Lung (tissue), 12 donors: Measurements from ENCODE around the gene FBLN1. TPM values are rescaled to one million over a fixed set of nuclear protein-coding genes. Genes with fewer than 3 reads are reported as not detected.

Experiments
- ATAC-seq: fragments of 200-7000 bp; cut with Tn5 transposase; one replicate; pipeline ENCODE4 v1.9.1; 2020; ENCODE audit warnings: moderate number of reproducible peaks; ENCODE audit not compliant: insufficient read depth, low FRiP score
- DNase-seq, 3 donors: peaks; one replicate each; pipeline ENCODE4 v3.0.0-alpha.2; 2013 to 2017
- H3K27ac ChIP-seq, 2 donors: one replicate each; pipeline ENCODE4 v1.5.1; 2013; ENCODE audit warnings: mild to moderate bottlenecking in 2 of 2, moderate library complexity in 2 of 2, control low read depth in 1 of 2, inconsistent platforms in 1 of 2, low read depth in 1 of 2, low read length in 1 of 2
- H3K27me3 ChIP-seq, 3 donors: one replicate each; pipeline ENCODE4 v1.5.1; 2013; ENCODE audit warnings: low read length in 2 of 3; ENCODE audit not compliant: control insufficient read depth in 3 of 3, insufficient read depth in 3 of 3
- H3K36me3 ChIP-seq, 4 donors: one replicate each; pipeline ENCODE4 v1.5.1; 2013; ENCODE audit warnings: low read length in 4 of 4, mild to moderate bottlenecking in 1 of 4, moderate library complexity in 1 of 4; ENCODE audit not compliant: control insufficient read depth in 4 of 4, insufficient read depth in 4 of 4
- H3K4me1 ChIP-seq, 5 donors: one replicate each; pipeline ENCODE4 v1.5.1; 2013; ENCODE audit warnings: low read length in 5 of 5, mild to moderate bottlenecking in 2 of 5, moderate library complexity in 1 of 5; ENCODE audit not compliant: control insufficient read depth in 5 of 5, insufficient read depth in 5 of 5
- H3K4me3 ChIP-seq: one replicate; pipeline ENCODE4 v1.5.1; 2013; ENCODE audit warnings: mild to moderate bottlenecking, control low read depth, moderate library complexity
- H3K9ac ChIP-seq, 2 donors: one replicate each; pipeline ENCODE4 v1.5.1; 2013; ENCODE audit warnings: low read length in 2 of 2, control low read depth in 1 of 2; ENCODE audit not compliant: insufficient read depth in 1 of 2
- H3K9me3 ChIP-seq, 4 donors: one replicate each; pipeline ENCODE4 v1.5.1; 2013; ENCODE audit warnings: low read length in 3 of 4, mild to moderate bottlenecking in 1 of 4, moderate library complexity in 1 of 4; ENCODE audit not compliant: control insufficient read depth in 4 of 4, insufficient read depth in 3 of 4
- WGBS, 2 donors: extraction: QIAGEN DNeasy Blood & Tissue Kit; methylation state at CpG; one replicate each; pipeline ENCODE4 v1.1.7; 2013; 5-methylcytosine and 5-hydroxymethylcytosine counted together
- polyA plus RNA-seq, 2 donors: library from polyadenylated mRNA; stranded (reverse); fragments of 200-250 nt; gene quantifications; one replicate each; pipeline ENCODE4 v1.2.1, GENCODE V29; 2013
- total RNA-seq, 2 donors: library from RNA; depleted of rRNA in 1 of 2; stranded (reverse); fragments of >200 nt in 1 of 2; gene quantifications; one replicate each; pipeline ENCODE4 v1.2.1, GENCODE V29; 2014 to 2021
- TF ChIP-seq, protein P1 (sequence below): IDR thresholded peaks from 2 replicates; pipeline ENCODE4 v1.5.1; 2012; ENCODE audit warnings: mild to moderate bottlenecking; ENCODE audit errors: control extremely low read depth, extremely low read depth
- donor health status: control.
- donor health status: control.
- donor health status: Bipolar disorder and iron deficiency.
- donor health status: healthy.
- donor health status: DM: yes; HTN: yes; CAD: no.

Gene FBLN1
- total and polyA plus RNA-seq, 4 donors, result 82.7 to 357 (median 233) TPM

DNA sequence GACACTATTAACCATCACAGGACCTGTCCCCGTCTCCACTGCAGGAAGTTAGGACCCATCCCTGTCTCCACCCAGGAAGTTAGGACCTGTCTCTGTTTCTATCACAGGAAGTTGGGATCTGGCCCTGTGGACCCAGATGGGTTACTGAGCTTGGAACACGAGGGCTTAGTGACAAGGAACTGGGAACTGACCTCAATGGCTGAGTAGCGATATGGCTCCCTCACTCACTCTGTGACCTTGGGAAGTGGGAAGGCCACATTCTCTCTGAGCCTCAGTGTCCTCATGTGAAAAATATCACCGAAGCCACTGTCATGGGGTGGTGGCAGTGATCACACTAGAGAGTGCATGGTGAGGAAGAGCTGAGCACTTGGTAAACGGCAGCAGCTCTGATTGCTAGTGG is 59.4 kb downstream of the FBLN1 start:
- no peak for DNase-seq
- 86 to 93% methylated on average over 5 of the region's 5 CpGs for WGBS, 2 donors
- no peak overlapping the region for H3K4me3 ChIP-seq
- peaks cover 0 to 6% (median 4%) of the 10 kb centered on the region in 4 donors for H3K9me3 ChIP-seq
- no peaks in the 10 kb centered on the region for H3K27me3 ChIP-seq
- H3K9ac ChIP-seq, result no peak overlapping the region
- peaks cover 0 to 77% (median 34%) of the 10 kb centered on the region in 4 donors for H3K36me3 ChIP-seq
- ATAC-seq, result no peak
- TF ChIP-seq, protein P1, sequence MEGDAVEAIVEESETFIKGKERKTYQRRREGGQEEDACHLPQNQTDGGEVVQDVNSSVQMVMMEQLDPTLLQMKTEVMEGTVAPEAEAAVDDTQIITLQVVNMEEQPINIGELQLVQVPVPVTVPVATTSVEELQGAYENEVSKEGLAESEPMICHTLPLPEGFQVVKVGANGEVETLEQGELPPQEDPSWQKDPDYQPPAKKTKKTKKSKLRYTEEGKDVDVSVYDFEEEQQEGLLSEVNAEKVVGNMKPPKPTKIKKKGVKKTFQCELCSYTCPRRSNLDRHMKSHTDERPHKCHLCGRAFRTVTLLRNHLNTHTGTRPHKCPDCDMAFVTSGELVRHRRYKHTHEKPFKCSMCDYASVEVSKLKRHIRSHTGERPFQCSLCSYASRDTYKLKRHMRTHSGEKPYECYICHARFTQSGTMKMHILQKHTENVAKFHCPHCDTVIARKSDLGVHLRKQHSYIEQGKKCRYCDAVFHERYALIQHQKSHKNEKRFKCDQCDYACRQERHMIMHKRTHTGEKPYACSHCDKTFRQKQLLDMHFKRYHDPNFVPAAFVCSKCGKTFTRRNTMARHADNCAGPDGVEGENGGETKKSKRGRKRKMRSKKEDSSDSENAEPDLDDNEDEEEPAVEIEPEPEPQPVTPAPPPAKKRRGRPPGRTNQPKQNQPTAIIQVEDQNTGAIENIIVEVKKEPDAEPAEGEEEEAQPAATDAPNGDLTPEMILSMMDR, result no peak
- H3K27ac ChIP-seq, result no peak overlapping the region
- no peaks in the 10 kb centered on the region for H3K4me1 ChIP-seq

DNA sequence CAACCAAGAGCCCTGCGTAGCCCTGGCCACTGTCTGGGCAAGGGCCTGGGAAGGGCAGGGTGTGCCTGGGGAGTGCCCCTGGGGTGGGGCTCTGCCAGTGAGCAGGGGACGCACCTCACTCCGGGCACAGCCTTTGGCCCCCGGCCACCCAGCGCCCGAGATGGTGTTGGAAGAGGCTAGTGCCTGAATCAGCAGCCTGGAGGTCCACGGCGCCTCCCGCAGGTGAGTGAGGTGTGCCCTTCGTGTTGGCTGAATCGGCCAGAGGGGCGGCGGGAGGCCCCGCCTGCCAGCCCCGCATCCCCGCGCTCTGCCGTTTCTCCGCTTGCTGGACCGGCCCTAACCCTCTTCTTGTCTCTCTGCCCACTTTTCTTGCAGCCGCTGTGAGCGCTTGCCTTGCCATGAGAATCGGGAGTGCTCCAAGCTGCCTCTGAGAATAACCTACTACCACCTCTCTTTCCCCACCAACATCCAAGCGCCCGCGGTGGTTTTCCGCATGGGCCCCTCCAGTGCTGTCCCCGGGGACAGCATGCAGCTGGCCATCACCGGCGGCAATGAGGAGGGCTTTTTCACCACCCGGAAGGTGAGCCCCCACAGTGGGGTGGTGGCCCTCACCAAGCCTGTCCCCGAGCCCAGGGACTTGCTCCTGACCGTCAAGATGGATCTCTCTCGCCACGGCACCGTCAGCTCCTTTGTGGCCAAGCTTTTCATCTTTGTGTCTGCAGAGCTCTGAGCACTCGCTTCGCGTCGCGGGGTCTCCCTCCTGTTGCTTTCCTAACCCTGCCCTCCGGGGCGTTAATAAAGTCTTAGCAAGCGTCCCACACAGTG is 60.1 kb downstream of the FBLN1 start:
- H3K36me3 ChIP-seq, result peaks cover 0 to 73% (median 35%) of the 10 kb centered on the region in 4 donors
- H3K27ac ChIP-seq, result no peak overlapping the region
- no peak for DNase-seq
- no peak overlapping the region for H3K9ac ChIP-seq
- TF ChIP-seq, protein P1, result no peak
- no peak overlapping the region for H3K4me3 ChIP-seq
- 96% methylated on average over 41 to 44 of the region's 44 CpGs for WGBS, 2 donors
- H3K27me3 ChIP-seq, result no peaks in the 10 kb centered on the region
- H3K4me1 ChIP-seq, result no peaks in the 10 kb centered on the region
- peaks cover 0 to 6% (median 4%) of the 10 kb centered on the region in 4 donors for H3K9me3 ChIP-seq
- ATAC-seq, result no peak

DNA sequence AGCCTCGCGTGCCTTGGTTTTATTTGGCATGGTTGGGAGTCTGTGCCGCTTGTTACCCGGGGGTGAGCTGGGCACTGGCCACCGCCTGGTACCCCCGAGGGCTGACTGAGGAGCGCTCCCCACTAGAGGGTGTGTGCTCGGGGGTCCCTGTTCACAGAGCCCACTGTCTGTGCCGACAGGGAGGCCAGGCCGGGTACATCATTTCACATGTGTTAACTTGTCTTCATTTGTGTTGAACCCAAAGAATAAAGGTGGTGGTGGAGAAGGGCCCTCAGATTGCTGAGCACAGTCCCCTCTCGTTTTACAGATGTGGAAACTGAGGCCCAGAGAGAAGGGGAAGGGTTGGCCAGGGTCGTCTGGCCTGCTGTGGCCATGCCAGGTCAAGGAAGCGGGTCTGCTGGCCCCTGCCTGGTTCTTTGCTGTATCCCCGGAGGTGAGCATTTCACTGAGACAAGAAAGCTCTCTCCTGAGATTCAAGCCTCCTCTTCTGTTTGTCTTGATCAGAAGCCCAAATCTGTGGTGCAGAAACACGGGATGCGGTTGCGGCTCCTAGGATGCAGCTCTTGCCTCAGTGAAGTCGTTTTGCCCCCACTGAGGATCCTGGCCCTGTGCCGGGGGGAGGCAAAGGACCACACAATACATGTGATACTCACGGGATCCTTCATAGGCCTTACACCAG is 60.8 kb downstream of the FBLN1 start:
- WGBS, 2 donors, result 81 to 83% methylated on average over 20 of the region's 20 CpGs
- peaks cover 0 to 6% (median 4%) of the 10 kb centered on the region in 4 donors for H3K9me3 ChIP-seq
- peaks cover 0 to 67% (median 32%) of the 10 kb centered on the region in 4 donors for H3K36me3 ChIP-seq
- TF ChIP-seq, protein P1, result no peak
- H3K4me1 ChIP-seq, result no peaks in the 10 kb centered on the region
- no peak for DNase-seq
- H3K9ac ChIP-seq, result no peak overlapping the region
- H3K27me3 ChIP-seq, result no peaks in the 10 kb centered on the region
- no peak for ATAC-seq
- no peak overlapping the region for H3K4me3 ChIP-seq
- H3K27ac ChIP-seq, result no peak overlapping the region
